Activated CD4-positive, alpha-beta T cell treated with anti-CD3 and anti-CD28 coated beads, Interleukin-2, Interleukin-4, amounts not matched to agents 100 ng/mL and 50 ng/mL, durations not matched to agents 16 hours and 8 hours (primary cell): ENCODE data around the gene EHD2.
"Not testable (repeated sequence)": the region's sequence is repeated elsewhere in the genome, so short reads cannot be mapped to it uniquely, and the experiment has no call there.

Experiments
- DNase-seq: peaks from one replicate; pipeline ENCODE4 v3.0.0-alpha.2; 2020; ENCODE audit warnings: low spot score

Gene EHD2

DNA sequence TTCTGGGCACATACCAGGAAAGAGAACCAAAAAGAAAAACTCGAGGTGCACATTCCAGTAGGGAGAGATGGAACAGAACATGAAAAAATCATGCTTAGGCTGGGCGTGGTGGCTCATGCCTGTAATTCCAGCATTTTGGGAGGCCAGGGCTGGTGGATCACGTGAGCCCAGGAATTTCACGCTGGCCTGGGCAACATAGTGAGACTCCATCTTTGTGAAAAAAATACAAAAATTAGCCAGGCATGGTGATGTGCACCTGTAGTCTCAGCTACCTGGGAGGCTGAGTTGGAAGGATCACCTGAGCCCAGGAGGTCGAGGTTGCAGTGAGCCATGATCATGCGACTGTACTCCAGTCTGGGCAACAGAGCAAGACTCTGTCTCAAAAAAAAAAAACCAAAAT, 58.1 kb downstream of the EHD2 start:
- not testable (repeated sequence) for DNase-seq

DNA sequence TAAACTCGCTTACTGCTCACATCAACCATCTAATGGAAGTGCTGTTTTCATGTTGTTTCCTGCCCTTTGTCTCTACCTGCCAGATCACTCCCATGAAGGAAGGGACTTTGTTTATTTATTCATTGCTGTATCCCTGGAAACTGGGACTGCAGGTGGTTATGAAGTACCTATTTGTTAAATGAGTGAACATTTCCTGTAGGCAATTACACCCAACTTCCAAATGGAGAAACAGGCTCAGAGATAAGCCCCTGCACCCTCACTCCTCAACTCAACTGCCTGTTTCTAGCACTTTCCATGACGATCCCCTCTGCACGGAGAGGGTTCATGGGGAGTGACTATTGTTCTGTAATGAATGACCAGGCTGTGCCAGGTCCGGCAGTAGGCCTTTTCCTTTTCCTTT, 63.3 kb downstream of the EHD2 start:
- no peak for DNase-seq

DNA sequence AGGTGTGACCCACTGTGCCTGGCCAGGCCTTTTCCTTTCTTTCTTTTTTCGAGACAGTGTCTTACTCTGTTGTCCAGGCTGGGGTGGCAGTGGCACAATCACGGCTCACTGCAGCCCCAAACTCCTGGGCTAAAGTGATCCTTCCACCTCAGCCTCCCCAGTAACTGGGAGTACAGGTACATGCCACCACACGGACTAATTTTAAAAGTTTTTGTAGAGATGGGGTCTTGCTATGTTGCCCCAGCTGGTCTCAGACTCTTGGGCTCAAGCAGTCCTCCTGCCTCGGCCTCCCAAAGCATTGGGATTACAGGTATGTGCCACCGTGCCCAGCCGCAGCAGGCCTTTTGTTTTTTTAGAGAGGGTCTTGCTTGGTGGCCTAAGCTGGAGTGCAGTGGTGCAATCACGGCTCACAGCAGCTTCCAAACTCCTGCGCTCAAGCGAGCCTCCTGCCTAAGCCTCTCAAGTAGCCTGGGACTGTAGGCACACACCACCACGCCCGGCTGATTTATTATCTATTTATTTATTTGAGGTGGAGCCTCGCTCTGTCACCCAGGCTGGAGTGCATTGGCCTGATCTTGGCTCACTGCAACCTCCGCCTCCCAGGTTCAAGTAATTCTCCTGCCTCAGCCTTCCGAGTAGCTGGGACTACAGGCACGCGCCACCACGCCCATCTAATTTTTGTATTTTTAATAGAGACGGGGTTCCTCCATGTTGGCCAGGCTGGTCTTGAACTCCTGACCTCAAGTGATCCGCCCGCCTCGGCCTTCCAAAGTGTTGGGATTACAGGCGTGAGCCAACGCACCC, 64.2 kb downstream of the EHD2 start:
- DNase-seq: not testable (repeated sequence)

DNA sequence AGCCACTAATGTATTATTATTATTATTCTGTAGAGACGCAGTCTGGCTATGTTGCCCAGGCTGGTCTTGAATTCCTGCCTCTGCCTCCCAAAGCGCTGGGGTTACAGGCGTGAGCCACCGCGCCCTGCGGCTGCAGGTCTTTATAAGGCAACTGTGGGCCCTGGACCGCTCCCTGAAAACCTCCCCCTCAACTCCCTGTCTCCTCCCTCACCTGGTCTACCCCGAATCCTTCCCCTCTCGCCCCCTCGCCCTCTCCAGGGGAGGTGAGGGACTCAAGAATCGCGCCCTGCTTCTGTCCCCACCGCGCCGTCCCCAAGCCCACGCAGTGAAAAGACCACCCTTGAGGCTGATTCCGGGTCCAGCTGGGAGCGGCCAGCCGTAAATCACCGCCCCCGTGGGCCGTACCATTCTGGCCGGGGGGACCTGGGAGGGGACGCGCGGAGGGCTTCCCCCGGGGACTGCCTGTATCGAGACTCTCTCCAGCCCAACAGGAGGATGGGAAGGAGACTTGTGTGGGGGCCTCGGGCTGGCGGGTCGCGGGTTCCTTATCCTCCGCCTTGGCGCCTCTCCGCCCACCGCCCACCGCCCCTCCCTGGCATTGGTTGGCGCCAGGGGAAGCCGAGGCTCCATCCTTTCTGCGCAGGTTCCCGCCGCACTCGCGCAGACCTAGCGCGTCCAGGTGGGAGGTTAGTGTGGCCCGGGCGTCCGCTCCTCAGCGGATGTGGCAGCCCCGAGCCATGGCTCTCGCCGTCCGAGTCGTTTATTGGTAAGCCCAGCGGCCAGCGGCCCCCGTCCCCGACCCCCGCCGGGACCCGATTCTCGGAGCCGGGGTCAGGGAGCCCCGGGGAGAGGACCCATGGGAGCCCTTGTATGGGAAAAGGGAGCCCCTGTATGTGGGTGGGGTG, 65.1 kb downstream of the EHD2 start, which contains the start of gene SELENOW:
Gene SELENOW, plus strand, starts transcription at position 655 of the 905 bp plus-strand sequence. Its CDS starts 83 bp downstream, at position 738.
- DNase-seq: peak; percentile 83

DNA sequence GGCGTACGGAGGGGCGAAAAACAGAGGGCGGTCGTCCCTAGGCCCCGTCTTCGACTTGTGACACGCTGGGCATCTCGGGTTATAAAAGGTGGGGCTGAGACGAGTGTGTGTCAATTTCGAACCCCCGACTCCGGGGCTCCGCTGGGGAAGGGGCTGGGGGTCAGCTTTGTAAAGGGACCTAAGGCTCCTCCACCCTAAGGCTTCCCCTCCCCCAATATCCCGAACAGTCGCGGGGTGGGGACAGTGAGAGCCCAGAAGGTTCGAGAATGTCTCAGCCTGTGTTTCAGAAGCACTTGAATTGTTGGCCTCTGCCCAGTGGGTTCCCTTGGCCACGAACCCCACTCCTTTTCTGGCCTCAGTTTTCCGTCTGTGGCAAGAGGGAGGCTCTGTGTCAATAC, 65.7 kb downstream of the EHD2 start:
- no peak for DNase-seq

DNA sequence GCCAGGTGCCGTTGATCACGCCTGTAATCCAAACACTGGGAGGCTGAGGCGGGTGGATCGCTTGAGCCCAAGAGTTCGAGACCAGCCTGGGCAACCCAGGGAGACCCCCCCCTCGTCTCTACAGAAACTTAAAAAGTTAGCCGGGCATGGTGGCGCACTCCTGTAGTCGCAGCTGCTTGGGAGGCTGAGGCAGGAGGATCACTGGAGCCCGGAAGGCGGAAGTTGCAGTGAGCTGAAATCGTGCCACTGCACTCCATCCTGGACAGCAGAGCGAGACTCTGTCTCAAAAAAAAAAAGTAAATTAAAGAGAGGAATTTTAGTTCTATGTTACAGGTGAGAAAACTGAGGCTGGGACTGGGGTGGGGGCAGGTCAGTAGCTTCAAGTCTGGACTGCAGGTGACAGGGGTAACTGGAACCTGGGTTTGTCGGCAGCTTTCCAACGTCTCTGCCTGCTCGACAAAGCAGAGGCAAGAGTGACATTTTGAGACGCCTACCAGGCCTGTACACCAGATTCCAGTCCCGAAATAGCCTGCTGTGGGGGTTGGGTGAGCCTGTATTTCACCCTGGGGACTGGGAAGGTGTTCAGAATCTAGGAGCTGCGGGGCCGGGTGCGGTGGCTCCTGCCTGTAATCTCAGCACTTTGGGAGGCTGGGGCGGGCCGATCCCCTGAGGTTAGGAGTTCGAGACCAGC, 66.4 kb downstream of the EHD2 start:
- no peak for DNase-seq

DNA sequence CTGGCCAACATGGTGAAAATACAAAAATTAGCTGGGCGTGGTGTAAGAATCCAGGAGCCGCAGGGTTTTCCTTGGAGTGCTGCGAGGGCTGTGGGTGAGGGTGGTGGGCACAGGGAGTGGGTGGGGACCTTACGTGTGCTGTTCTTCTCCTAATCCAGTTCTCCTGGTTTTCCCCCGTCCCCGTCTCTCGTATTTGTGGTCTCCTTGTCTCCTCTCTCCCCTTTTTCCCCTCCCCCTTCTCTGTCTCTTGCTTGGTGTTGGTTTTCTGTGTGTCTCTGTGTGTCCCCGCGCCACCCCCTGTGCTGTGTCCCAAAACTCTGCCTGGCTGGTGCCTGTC, 67.0 kb downstream of the EHD2 start:
- DNase-seq: no peak

DNA sequence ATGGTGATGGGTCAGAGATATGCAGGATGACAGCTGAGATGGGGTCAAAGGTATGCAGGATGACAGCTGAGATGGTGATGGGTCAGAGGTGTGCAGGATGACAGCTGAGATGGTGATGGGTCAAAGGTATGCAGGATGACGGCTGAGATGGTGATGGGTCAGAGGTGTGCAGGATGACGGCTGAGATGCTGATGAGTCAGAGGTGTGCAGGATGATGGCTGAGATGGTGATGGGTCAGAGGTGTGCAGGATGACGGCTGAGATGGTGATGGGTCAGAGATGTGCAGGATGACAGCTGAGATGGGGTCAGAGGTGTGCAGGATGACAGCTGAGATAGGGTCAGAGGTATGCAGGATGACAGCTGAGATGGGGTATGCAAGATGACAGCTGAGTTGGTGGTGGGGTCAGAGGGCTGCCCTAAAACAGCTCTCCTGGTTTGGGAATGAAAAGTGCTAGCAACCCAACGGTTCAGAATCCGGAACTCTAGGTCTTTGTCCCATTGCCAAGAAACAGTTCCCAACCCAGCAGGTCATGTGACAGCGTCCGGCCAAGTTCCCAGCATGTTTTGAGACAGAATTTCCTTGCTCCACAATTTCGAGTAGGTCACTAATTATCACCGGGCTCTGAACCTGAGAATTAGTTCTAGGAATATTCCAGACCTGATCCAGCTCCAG, 68.5 kb downstream of the EHD2 start:
- no peak for DNase-seq

DNA sequence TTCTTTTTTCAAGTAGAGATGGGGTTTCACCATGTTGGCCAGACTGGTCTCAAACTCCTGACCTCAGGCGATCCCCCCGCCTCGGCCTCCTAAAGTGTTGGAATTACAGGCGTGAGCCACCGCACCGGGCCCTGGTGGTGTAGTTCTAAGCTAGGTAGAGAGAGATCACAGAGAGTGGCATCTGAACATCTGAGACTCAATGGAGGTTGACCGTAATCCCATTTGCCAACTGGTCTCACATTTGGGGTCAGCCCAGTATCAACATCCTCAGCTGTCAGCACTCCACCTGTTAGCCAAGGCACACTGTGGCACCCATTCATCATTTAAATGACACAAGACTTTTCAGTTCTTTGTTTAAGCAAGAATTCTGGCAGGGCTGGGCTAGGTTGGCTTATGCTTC, 73.3 kb downstream of the EHD2 start:
- DNase-seq: no peak

DNA sequence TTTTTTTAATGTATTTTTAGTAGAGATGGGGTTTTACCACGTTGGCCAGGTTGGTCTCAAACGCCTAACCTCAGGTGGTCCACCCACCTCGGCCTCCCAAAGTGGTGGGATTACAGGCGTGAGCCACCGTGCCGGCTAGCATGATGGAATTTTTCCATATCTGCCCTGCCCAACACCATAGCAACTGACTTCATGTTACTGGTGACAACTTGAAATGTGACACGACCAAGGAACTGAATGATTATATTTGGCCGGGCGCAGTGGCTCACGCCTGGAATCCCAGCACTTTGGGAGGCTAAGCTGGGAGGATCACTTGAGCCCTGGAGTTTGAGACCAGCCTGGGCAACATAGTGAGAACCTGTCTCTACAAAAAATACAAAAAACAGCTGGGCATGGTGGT, 74.1 kb downstream of the EHD2 start:
- not testable (repeated sequence) for DNase-seq

DNA sequence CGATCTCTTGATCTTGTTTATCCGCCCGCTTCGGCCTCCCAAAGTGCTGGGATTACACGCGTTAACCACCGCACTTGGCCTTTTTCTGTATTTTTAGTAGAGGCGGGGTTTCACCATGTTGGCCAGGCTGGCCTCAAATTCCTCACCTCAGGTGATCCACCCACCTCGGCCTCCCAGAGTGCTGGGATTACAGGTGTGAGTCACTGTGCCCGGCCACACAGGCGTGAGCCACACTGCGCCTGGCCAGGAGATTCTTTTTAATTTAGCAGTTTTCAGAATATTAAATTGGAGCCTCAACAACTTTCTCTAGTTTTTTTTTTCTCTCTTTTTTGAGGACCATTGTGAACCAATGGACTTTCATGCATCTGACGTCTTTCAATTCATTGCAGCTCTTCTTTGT, 76.6 kb downstream of the EHD2 start:
- DNase-seq: not testable (repeated sequence)

DNA sequence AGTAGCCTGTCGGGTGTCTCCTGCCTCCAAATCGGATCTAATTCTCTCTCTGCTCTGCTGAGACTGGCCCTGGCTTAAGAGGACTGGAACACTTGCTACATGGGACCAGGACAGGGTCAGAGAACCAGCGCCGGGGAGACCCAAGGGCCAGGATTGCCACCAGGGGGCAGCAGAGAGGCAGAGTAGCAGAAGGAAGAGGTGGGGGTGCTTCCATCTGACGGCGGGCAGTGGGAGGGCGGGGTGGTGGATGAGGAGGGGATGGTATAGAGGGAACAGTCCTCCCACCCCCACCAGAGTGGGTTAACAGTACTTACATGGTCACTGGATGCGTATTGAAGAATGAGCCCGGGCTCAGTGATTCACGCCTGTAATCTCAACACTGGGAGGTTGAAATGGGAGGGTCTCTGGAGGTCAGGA, 77.2 kb downstream of the EHD2 start:
- peak; percentile 82 for DNase-seq

DNA sequence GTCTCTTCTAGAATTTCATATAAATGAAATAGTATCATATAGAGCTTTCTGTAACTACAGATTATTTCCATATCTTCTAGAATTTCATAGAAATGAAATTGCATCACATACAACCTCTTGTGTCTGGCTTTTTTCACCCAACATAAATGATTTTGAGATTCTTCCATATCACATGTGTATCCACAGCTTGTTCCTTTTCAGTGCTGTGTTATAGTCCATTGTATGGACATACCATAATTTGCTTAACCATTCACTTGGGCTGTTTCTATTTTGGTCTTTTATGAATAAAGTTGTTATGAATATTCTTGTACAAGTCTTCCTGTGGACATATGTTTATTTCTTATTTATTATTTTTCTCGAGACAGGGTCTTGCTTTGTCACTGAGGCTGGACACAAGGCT, 79.4 kb downstream of the EHD2 start:
- DNase-seq: no peak
